ENCODE results near the gene CTNNBIP1. TPM values are rescaled to one million over a fixed set of nuclear protein-coding genes. Genes with fewer than 3 reads are reported as not detected.

CTNNBIP1 gene
- total RNA-seq, 1 experiment from 2014 or later: 44.4 TPM

DNA sequence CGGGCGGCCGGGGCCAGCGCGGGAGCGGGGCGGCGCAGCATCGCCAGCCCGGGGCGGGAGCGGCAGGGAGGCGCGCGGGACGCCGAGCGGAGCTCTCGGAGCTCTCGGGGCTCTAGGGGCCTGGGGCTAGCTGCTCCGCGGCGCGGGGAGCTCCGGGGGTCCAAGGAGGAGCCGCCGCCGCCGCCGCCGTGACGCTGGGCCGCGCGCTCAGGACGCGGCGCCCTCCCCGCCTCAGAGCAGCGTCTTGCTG lies 86.5 kb downstream of the CTNNBIP1 start:
- Histone ChIP-seq H4K20me1 (ENCODE audit: control insufficient read depth, insufficient read depth, insufficient read length) (no peaks in the 10 kb centered on the region), H2BK12ac (ENCODE audit: insufficient read length, low read depth, low read length) (no peak overlapping the region), H3K23ac (ENCODE audit: insufficient read length, low read depth, low read length) (no peak overlapping the region), H3K79me2 (ENCODE audit: insufficient read depth, low read length) (peaks cover 17% of the 10 kb centered on the region; the same call in 1 of the 2 replicates), H3K9ac (ENCODE audit: extremely low read depth, insufficient read length, low read length) (no peak overlapping the region), H2BK20ac (ENCODE audit: low read depth, low read length, poor library complexity, severe bottlenecking) (no peak overlapping the region), H3K14ac (ENCODE audit: insufficient read depth, low read length) (peak overlapping the region; percentile 90; the same call in 1 of the 2 replicates), H3K4ac (ENCODE audit: low read depth, low read length) (no peak overlapping the region), H3K4me1 (ENCODE audit: insufficient read depth, low read length) (peaks cover 5% of the 10 kb centered on the region; the same call in 1 of the 2 replicates), H2AFZ (ENCODE audit: low read length) (no peak overlapping the region), H3K56ac (ENCODE audit: insufficient read length, low read depth, low read length) (no peak overlapping the region), H3K18ac (ENCODE audit: insufficient read length, low read depth, low read length) (no peak overlapping the region), H4K8ac (replicated peaks; ENCODE audit: insufficient read length, low read depth, low read length) (no peak overlapping the region), H3K27me3 (ENCODE audit: insufficient read depth, low read length) (peaks cover 6% of the 10 kb centered on the region; the same call in 1 of the 2 replicates), H4K91ac (ENCODE audit: insufficient read length, low read depth, low read length) (no peak overlapping the region), H3K27ac (ENCODE audit: insufficient read length, low read depth, low read length) (no peak overlapping the region), H4K5ac (ENCODE audit: insufficient read length, low read depth, low read length) (no peak overlapping the region), H3K79me1 (ENCODE audit: insufficient read depth, low read depth, low read length, poor library complexity, severe bottlenecking) (no peaks in the 10 kb centered on the region), H3T11ph (ENCODE audit: low read length) (no peak overlapping the region), H2BK120ac (ENCODE audit: low read depth, low read length, poor library complexity, severe bottlenecking) (no peak overlapping the region), H2AK5ac (ENCODE audit: insufficient read length, low read length) (no peak overlapping the region), H3K9me3 (ENCODE audit: control insufficient read depth, low read depth, low read length) (no peaks in the 10 kb centered on the region), H2BK5ac (ENCODE audit: insufficient read length, low read length) (no peak overlapping the region), H3K23me2 (ENCODE audit: insufficient read length, low read depth, low read length, poor library complexity, severe bottlenecking) (peaks cover 18% of the 10 kb centered on the region), H3K4me2 (ENCODE audit: insufficient read depth, insufficient read length, low read length) (no peak overlapping the region), H2BK15ac (ENCODE audit: low read depth, low read length) (no peak overlapping the region)
- DNase-seq: no peak
- Mint-ChIP-seq H3K4me3 (peak overlapping the region; percentile 74 to 94; a peak in 4 of 5 replicates), H3K27me3 (ENCODE audit: low read depth) (peaks cover 39% of the 10 kb centered on the region), H3K27ac (no peak overlapping the region), H3K36me3 (ENCODE audit: insufficient read depth in 1 of 3, low read depth in 3 of 3) (peaks cover 0 to 5% (median 3%) of the 10 kb centered on the region in 3 experiments; a peak in 6 of 7 replicates), H3K9me3 (no peaks in the 10 kb centered on the region; a peak in 2 of 5 replicates), H3K4me1 (peaks cover 39 to 45% of the 10 kb centered on the region in 2 experiments)
- TF ChIP-seq, protein P1, sequence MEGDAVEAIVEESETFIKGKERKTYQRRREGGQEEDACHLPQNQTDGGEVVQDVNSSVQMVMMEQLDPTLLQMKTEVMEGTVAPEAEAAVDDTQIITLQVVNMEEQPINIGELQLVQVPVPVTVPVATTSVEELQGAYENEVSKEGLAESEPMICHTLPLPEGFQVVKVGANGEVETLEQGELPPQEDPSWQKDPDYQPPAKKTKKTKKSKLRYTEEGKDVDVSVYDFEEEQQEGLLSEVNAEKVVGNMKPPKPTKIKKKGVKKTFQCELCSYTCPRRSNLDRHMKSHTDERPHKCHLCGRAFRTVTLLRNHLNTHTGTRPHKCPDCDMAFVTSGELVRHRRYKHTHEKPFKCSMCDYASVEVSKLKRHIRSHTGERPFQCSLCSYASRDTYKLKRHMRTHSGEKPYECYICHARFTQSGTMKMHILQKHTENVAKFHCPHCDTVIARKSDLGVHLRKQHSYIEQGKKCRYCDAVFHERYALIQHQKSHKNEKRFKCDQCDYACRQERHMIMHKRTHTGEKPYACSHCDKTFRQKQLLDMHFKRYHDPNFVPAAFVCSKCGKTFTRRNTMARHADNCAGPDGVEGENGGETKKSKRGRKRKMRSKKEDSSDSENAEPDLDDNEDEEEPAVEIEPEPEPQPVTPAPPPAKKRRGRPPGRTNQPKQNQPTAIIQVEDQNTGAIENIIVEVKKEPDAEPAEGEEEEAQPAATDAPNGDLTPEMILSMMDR (conservative IDR thresholded peaks at IDR 0.05): no peak
- no CpG with 5 or more reads among the region's 40 CpGs for WGBS (ENCODE audit: extremely low coverage, insufficient read length, low lambda C conversion rate)
